ENCODE results near the gene ABCF2. TPM values are rescaled to one million over a fixed set of nuclear protein-coding genes. Genes with fewer than 3 reads are reported as not detected.
A peak's percentile ranks its signal among the peaks of the same experiment; 100 is the strongest.

The ABCF2 gene
- 10 to 100 TPM; 23.1 to 27.6 TPM for total RNA-seq

GRCh38 chr7:151226875-151227782, at the start of gene ABCF2:
TSS of gene ABCF2 (minus strand) at chr7:151227205. CDS start at chr7:151226458, 747 bp downstream.
- DNase-seq, result peak; percentile 99
- ChIA-PET CTCF (interaction anchor here (0.6 to 5.3 kb wide), 14 partner anchors 9 to 219 kb away, joined by 3 to 47 read pairs (median 4); no protein-coding TSS in a partner anchor), POLR2A (interaction anchor here (0.7 to 3.6 kb wide), 9 partner anchors 9 to 114 kb away, joined by 3 to 30 read pairs (median 8); partner anchors contain the start of genes H2BK1 and NUB1)
- Mint-ChIP-seq H3K9me3 (no peaks in the 10 kb centered on the region), H3K27ac (peak within 1 kb of the TSS; percentile 83), H3K27me3 (no peaks in the 10 kb centered on the region), H3K4me1 (peaks cover 46% of the 10 kb centered on the region), H3K36me3 (ENCODE audit: low read depth) (peaks cover 29% of the 10 kb centered on the region), H3K4me3 (peak within 1 kb of the TSS; percentile 98)

- Mint-ChIP-seq H3K36me3 (ENCODE audit: low read depth) (no peaks in the 10 kb centered on the region), H3K27ac (no peak overlapping the region), H3K27me3 (peaks cover 24% of the 10 kb centered on the region), H3K9me3 (no peaks in the 10 kb centered on the region), H3K4me1 (peaks cover 15% of the 10 kb centered on the region), H3K4me3 (peak overlapping the region; percentile 43)
- POLR2A ChIA-PET, result no interaction called here
- CTCF ChIA-PET, result no interaction called here
- DNase-seq, result no peak
Measured at GRCh38 chr7:151275813-151276577, 49.0 kb upstream of the ABCF2 start.

GRCh38 chr7:151274936-151275812, 48.2 kb upstream of the ABCF2 start:
- peaks cover 15% of the 10 kb centered on the region for H3K4me1 Mint-ChIP-seq
- POLR2A ChIA-PET, result no interaction called here
- no peaks in the 10 kb centered on the region for H3K36me3 Mint-ChIP-seq (ENCODE audit: low read depth)
- H3K27me3 Mint-ChIP-seq, result peaks cover 16% of the 10 kb centered on the region
- CTCF ChIA-PET, result no interaction called here
- H3K4me3 Mint-ChIP-seq, result no peak overlapping the region
- DNase-seq, result no peak
- no peaks in the 10 kb centered on the region for H3K9me3 Mint-ChIP-seq
- H3K27ac Mint-ChIP-seq, result no peak overlapping the region

DNA sequence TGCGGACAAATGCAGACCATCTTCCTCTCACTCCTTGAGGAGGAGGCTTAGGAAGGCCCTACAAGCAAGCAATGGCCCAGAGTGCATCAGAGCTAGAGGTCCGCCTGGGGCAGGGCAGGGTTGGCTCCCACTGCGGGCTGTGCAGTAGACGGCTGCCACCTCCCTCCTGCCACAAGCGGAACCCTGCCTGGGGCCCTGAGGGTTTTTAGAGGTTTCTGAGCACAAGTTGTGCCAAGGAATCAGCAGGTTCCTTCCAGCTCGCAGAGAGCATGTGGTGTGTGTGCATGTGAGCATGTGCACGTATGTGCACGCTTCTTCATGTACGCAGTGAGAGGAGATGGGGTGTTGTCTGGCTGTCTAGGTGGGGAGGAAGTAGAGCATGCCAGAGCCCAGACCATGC, 47.4 kb upstream of the ABCF2 start:
- Mint-ChIP-seq H3K27ac (no peak overlapping the region), H3K9me3 (no peaks in the 10 kb centered on the region), H3K27me3 (peaks cover 16% of the 10 kb centered on the region), H3K4me1 (peaks cover 15% of the 10 kb centered on the region), H3K4me3 (no peak overlapping the region), H3K36me3 (ENCODE audit: low read depth) (no peaks in the 10 kb centered on the region)
- DNase-seq, result no peak
- ChIA-PET POLR2A (no interaction called here), CTCF (no interaction called here)

DNA sequence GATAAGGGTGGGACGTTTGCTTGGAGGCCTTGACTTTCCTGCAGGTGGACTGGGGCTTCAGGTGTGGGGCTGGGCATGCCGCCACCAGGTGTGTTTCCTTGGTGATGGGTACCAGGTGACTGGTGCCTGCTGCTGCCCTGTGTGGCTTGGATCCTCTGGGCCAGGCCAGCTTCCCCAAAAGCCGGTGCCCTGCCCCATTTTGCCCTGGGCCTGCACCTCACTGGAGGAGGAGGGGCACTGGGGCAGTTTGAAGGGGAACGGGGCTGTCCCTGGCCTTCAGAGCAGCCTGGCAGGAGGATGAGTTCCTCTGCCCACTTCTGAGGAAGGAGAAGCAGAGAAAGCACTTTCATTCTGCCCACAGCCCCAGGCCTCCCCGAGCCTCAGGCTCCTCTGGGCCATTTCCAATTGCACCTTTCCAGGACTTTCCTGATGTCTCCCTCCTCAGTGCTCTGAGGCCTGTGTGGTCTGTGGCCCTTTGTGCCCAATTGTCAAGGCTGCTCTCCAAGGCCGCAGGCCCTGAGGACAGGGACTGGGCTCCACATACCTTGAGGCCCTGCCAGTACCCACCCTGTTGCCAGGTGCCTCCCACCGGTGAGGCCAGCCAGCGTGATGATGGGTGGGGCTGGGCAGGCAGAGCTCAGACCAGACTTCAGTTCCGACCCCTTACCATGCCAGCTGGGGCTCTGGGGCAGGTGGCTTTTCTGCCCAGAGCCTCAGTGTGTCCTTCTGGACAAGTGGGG, 46.8 kb upstream of the ABCF2 start:
- H3K9me3 Mint-ChIP-seq, result no peaks in the 10 kb centered on the region
- no peaks in the 10 kb centered on the region for H3K36me3 Mint-ChIP-seq (ENCODE audit: low read depth)
- no peak overlapping the region for H3K27ac Mint-ChIP-seq
- H3K4me3 Mint-ChIP-seq, result no peak overlapping the region
- CTCF ChIA-PET, result no interaction called here
- no peak for DNase-seq
- H3K27me3 Mint-ChIP-seq, result peaks cover 16% of the 10 kb centered on the region
- H3K4me1 Mint-ChIP-seq, result peaks cover 15% of the 10 kb centered on the region
- POLR2A ChIA-PET, result no interaction called here

DNA sequence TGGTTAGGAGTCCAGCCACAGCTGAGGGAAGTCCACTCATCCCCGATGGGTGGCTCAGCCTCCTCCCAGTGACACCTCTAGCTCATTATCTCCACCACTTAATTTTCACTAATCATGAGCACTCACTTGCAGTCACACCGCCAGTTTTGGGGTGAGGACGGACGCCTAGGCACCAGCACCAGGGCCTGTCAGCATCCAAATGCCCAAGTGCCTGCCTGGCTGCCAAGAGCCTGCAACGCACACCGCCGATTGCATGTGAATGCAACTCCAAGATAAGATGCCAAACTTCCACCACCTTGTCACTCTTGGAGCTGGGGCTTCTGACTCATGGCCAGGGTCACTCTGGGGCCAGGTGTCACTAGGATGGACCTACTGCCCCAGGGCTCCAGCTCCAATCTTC, 45.9 kb upstream of the ABCF2 start:
- no peaks in the 10 kb centered on the region for H3K9me3 Mint-ChIP-seq
- no peaks in the 10 kb centered on the region for H3K36me3 Mint-ChIP-seq (ENCODE audit: low read depth)
- H3K4me3 Mint-ChIP-seq, result no peak overlapping the region
- H3K27ac Mint-ChIP-seq, result no peak overlapping the region
- H3K4me1 Mint-ChIP-seq, result peaks cover 15% of the 10 kb centered on the region
- POLR2A ChIA-PET, result no interaction called here
- CTCF ChIA-PET, result no interaction called here
- DNase-seq, result no peak
- peaks cover 11% of the 10 kb centered on the region for H3K27me3 Mint-ChIP-seq

DNA sequence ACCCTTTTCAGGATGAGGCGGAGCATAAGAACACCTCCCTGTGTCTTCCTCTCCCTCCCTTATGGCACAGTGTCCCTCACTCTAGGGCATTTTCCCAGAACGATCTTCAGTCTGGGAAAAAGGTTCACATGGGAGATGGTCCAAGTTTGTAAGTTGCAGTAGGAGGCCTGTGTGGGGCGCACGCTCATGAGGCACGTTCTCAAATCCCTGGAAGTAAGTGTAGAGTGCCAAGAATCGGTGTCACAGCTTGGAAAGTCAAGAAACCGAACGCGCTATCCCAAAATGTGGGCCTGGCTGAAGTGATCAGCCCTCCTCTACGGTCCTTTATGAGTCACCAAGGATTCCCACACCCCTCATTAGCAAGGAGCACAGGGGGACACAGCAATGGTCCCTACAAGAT, 45.4 kb upstream of the ABCF2 start:
- POLR2A ChIA-PET, result no interaction called here
- Mint-ChIP-seq H3K27ac (no peak overlapping the region), H3K27me3 (peaks cover 11% of the 10 kb centered on the region), H3K36me3 (ENCODE audit: low read depth) (no peaks in the 10 kb centered on the region), H3K9me3 (no peaks in the 10 kb centered on the region), H3K4me1 (peaks cover 14% of the 10 kb centered on the region), H3K4me3 (no peak overlapping the region)
- DNase-seq, result no peak
- CTCF ChIA-PET, result no interaction called here

GRCh38 chr7:151271699-151272355, 44.8 kb upstream of the ABCF2 start:
- ChIA-PET CTCF (interaction anchor here (0.5 kb wide), 1 partner anchor 304 kb away, joined by 3 read pairs; no protein-coding TSS in a partner anchor), POLR2A (no interaction called here)
- H3K4me1 Mint-ChIP-seq, result peaks cover 10% of the 10 kb centered on the region
- H3K4me3 Mint-ChIP-seq, result no peak overlapping the region
- H3K36me3 Mint-ChIP-seq (ENCODE audit: low read depth), result no peaks in the 10 kb centered on the region
- H3K27me3 Mint-ChIP-seq, result peaks cover 9% of the 10 kb centered on the region
- no peak for DNase-seq
- no peaks in the 10 kb centered on the region for H3K9me3 Mint-ChIP-seq
- no peak overlapping the region for H3K27ac Mint-ChIP-seq

GRCh38 chr7:151269511-151269910, 42.5 kb upstream of the ABCF2 start:
- Mint-ChIP-seq H3K27ac (no peak overlapping the region), H3K9me3 (no peaks in the 10 kb centered on the region), H3K36me3 (ENCODE audit: low read depth) (no peaks in the 10 kb centered on the region), H3K4me1 (peaks cover 6% of the 10 kb centered on the region), H3K4me3 (no peak overlapping the region), H3K27me3 (peaks cover 2% of the 10 kb centered on the region)
- POLR2A ChIA-PET, result no interaction called here
- CTCF ChIA-PET, result interaction anchor here (1.0 kb wide), 1 partner anchor 25 kb away, joined by 4 read pairs; no protein-coding TSS in a partner anchor
- no peak for DNase-seq

DNA sequence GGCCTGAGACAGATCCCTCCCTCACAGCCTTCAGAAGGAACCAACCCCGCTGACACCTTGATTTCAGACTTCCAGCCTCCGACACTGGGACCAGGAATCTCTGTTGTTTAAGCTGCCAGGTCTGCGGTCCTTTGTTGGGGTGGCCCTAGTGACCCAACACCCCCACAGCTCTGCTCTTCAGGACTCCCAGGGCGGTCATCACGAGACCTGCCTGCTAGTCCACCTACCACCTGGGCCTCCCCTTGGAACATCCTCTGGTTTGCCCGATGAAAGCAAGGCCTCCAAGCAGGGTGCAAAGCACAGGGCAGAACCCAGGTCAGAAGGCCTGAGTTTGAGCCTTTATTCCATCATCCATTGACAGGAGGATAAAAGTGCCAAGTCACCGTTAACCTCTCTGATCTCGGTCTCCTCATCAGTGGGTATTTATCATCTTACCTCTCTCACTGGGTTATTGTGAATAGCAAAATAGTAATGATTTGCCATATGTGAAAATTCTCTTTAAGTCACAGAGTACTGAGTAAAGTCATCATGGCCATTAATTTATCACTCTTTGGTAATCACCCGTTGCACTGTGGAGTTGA, 38.4 kb upstream of the ABCF2 start:
- ChIA-PET POLR2A (no interaction called here), CTCF (no interaction called here)
- no peaks in the 10 kb centered on the region for H3K36me3 Mint-ChIP-seq (ENCODE audit: low read depth)
- DNase-seq, result no peak
- no peak overlapping the region for H3K4me3 Mint-ChIP-seq
- H3K9me3 Mint-ChIP-seq, result no peaks in the 10 kb centered on the region
- peaks cover 4% of the 10 kb centered on the region for H3K27me3 Mint-ChIP-seq
- H3K27ac Mint-ChIP-seq, result no peak overlapping the region
- no peaks in the 10 kb centered on the region for H3K4me1 Mint-ChIP-seq

DNA sequence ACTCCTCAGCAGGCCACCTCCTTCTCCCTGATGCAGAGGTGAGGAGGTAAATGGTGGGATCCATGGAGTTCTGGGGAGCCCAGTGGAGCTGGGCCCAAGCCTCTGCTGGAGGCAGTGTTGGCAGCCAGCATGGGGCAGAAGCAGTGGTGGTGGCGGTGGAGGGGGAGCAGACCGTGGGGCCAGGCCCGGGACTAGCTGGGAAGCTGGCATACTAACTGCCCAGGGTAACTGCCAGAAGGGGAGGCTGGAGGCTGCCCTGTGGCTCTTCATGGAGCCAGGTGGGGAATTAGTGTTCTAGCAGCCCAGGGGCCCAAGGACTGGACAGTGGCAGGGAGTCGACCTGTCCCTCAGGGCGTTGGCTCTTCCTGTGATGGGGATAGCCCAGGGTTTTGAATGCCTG, 37.6 kb upstream of the ABCF2 start:
- no peaks in the 10 kb centered on the region for H3K36me3 Mint-ChIP-seq (ENCODE audit: low read depth)
- ChIA-PET CTCF (no interaction called here), POLR2A (no interaction called here)
- no peak overlapping the region for H3K27ac Mint-ChIP-seq
- no peaks in the 10 kb centered on the region for H3K4me1 Mint-ChIP-seq
- DNase-seq, result no peak
- H3K9me3 Mint-ChIP-seq, result no peaks in the 10 kb centered on the region
- H3K27me3 Mint-ChIP-seq, result peaks cover 4% of the 10 kb centered on the region
- no peak overlapping the region for H3K4me3 Mint-ChIP-seq

GRCh38 chr7:151261529-151261928, 34.5 kb upstream of the ABCF2 start:
- no peak overlapping the region for H3K27ac Mint-ChIP-seq
- ChIA-PET POLR2A (no interaction called here), CTCF (interaction anchor here (1.0 kb wide), 1 partner anchor 18 kb away, joined by 4 read pairs; no protein-coding TSS in a partner anchor)

More at GRCh38 chr7:151261529-151261928, 34.5 kb upstream of the ABCF2 start:
- no peak for DNase-seq
- Mint-ChIP-seq H3K4me1 (no peaks in the 10 kb centered on the region), H3K36me3 (ENCODE audit: low read depth) (no peaks in the 10 kb centered on the region), H3K4me3 (no peak overlapping the region), H3K9me3 (no peaks in the 10 kb centered on the region), H3K27me3 (peaks cover 17% of the 10 kb centered on the region)
